Activated naive CD4-positive, alpha-beta T cell treated with anti-CD3 and anti-CD28 coated beads, Interleukin-2, amount 50 U/mL, for 24 hours (primary cell): Measurements from ENCODE around the gene MECP2.

Experiments
- H3K27ac Mint-ChIP-seq: one replicate; pipeline ENCODE4 v1.8.0; 2021; ENCODE audit warnings: mild to moderate bottlenecking, mixed read lengths
- H3K27me3 Mint-ChIP-seq: one replicate; pipeline ENCODE4 v1.8.0; 2021; ENCODE audit warnings: mixed read lengths
- H3K36me3 Mint-ChIP-seq: one replicate; pipeline ENCODE4 v1.8.0; 2021; ENCODE audit warnings: mixed read lengths
- H3K4me1 Mint-ChIP-seq: one replicate; pipeline ENCODE4 v1.8.0; 2021; ENCODE audit warnings: mixed read lengths
- H3K4me3 Mint-ChIP-seq: one replicate; pipeline ENCODE4 v1.8.0; 2021; ENCODE audit warnings: mild to moderate bottlenecking, mixed read lengths
- H3K9me3 Mint-ChIP-seq: one replicate; pipeline ENCODE4 v1.8.0; 2021; ENCODE audit warnings: mixed read lengths

The MECP2 gene

DNA sequence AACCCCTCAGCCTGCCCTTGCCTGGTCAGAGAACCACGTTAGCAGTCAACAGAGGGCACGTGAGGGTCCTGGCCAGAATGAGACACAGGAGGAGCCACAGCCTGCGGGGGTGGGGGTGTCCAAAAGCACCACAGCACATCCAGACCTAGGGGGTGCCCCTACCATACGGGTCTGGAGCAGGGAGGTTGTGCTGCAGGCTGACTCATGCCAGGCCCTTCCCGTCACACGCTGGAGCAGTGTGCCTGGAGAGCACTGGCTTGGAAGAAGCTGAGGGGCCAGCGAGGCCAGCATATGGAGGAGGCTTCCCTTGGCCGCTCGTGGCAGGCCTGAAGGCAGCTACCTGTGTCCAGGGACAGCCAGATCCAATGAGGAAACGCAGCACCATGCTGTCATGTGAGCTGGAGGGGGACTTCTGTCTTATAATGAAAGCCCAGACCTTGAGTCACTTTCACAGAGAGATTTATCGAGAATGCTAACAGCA is 76.3 kb downstream of the MECP2 start:
- peaks cover 8% of the 10 kb centered on the region for H3K4me1 Mint-ChIP-seq
- no peak overlapping the region for H3K4me3 Mint-ChIP-seq
- no peak overlapping the region for H3K27ac Mint-ChIP-seq
- H3K36me3 Mint-ChIP-seq = no peaks in the 10 kb centered on the region
- no peaks in the 10 kb centered on the region for H3K27me3 Mint-ChIP-seq
- H3K9me3 Mint-ChIP-seq = no peaks in the 10 kb centered on the region

- peak overlapping the region; percentile 95 for H3K27ac Mint-ChIP-seq
Measured at GRCh38 chrX:154020536-154021115, 76.9 kb downstream of the MECP2 start.

GRCh38 chrX:154019633-154020528 is 77.6 kb downstream of the MECP2 start, which contains the start of gene IRAK1:
Gene IRAK1, minus strand, starts transcription at chrX:154019902. Its CDS starts 90 bp downstream, at chrX:154019812.
- Mint-ChIP-seq H3K27ac (peak within 1 kb of the TSS; percentile 95), H3K4me3 (peak within 1 kb of the TSS; percentile 90), H3K9me3 (no peaks in the 10 kb centered on the region), H3K27me3 (no peaks in the 10 kb centered on the region), H3K36me3 (no peaks in the 10 kb centered on the region), H3K4me1 (peaks cover 12% of the 10 kb centered on the region)

More at GRCh38 chrX:154020536-154021115, 76.9 kb downstream of the MECP2 start:
- Mint-ChIP-seq H3K4me3 (peak overlapping the region; percentile 90), H3K27me3 (no peaks in the 10 kb centered on the region), H3K4me1 (peaks cover 12% of the 10 kb centered on the region), H3K9me3 (no peaks in the 10 kb centered on the region), H3K36me3 (no peaks in the 10 kb centered on the region)

DNA sequence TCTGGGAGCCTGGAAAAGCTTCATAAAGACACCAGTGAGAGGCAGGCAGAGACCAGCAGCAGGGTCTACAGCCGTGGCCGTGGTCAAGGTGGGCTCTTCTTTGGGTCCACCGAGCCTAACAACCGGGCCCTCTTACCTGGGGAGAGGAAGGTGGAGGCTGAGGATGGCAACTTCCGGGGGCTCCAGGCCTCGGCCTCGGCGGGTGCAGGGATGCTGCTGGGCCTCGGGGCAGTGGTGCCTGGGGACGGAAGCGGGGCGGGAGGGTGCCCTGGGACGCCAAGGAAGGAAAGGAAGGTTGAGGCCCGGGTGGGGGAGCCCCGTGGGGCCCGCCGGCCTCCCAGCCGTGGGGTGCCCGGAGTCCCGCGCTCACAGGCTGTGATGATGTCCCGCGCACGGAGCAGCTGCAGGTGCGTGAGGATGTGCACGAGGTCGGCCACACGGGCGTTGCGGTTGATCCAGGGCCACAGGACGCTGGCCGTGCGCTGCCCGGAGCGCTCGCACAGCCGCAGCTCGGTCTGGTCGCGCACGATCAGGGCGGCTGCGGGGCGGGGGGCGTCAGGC is 78.4 kb downstream of the MECP2 start:
- Mint-ChIP-seq H3K27ac (peak overlapping the region; percentile 89), H3K4me1 (peaks cover 12% of the 10 kb centered on the region), H3K36me3 (no peaks in the 10 kb centered on the region), H3K27me3 (no peaks in the 10 kb centered on the region), H3K4me3 (peak overlapping the region; percentile 90), H3K9me3 (no peaks in the 10 kb centered on the region)

DNA sequence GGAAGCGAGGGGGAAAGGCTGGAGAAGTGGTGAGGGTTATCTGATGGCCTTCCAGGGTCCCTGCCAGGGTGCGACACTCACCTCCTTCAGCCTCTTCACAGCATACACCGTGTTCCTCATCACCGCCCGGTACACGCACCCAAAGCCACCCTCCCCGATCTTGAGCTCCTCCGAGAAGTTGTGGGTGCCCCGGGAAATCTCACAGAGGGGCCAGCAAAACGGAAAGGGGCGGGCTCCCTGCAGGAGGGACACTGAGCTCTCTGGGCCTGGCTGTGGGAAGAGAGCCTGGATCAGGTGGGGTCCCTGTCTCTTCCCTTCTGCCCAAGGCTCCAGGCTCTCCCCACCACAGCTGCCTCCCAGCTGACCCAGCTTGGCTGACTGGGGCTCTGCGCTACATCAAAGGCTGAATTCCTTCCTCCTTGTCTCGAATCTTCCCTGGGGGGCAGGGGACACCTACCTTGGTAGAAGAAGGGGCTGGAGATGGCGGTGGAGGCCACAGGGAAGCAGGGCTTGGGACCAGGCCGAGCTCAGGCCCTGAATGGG is 78.9 kb downstream of the MECP2 start:
- H3K36me3 Mint-ChIP-seq = no peaks in the 10 kb centered on the region
- H3K27ac Mint-ChIP-seq = peak overlapping the region; percentile 89
- H3K27me3 Mint-ChIP-seq = no peaks in the 10 kb centered on the region
- H3K9me3 Mint-ChIP-seq = no peaks in the 10 kb centered on the region
- peaks cover 12% of the 10 kb centered on the region for H3K4me1 Mint-ChIP-seq
- peak overlapping the region; percentile 90 for H3K4me3 Mint-ChIP-seq

DNA sequence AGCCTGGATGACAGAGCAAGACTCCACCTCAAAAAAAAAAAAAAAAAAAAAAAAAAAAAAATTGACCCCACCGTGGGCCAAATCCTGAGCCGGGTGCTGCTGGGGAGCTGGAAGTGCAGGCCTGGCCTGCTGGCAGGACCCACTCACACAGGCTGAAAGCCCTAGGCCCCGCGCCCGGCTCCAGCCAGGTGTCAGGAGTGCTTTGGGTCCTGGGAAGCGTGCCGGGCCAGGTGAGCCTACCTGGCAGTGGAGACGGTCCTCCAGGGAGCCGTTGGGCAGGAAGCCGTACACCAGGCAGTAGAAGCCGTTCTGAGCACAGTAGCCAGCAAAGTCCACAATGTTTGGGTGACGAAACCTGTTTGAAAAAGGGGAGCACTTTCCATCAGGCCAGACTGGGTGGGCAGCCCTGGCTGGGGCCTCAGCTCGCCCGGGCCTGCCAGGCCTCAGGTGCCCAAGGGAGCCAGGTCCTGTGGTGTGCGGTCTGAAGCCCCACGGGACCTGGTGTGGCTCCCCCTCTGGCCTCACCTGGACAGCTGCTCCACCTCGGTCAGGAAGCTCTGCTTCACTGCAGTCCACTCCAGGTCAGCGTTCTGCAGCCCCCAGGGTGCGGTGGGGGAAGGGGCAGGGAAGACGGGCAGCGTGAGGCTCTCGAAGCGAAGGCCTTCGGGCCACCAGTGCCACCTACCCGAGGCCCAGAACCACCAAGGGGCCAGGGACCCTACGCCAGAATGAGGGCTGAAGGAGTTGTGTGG is 79.6 kb downstream of the MECP2 start:
- H3K4me3 Mint-ChIP-seq = peak overlapping the region; percentile 90
- H3K9me3 Mint-ChIP-seq = no peaks in the 10 kb centered on the region
- H3K4me1 Mint-ChIP-seq = peaks cover 8% of the 10 kb centered on the region
- no peak overlapping the region for H3K27ac Mint-ChIP-seq
- H3K36me3 Mint-ChIP-seq = no peaks in the 10 kb centered on the region
- H3K27me3 Mint-ChIP-seq = no peaks in the 10 kb centered on the region

DNA sequence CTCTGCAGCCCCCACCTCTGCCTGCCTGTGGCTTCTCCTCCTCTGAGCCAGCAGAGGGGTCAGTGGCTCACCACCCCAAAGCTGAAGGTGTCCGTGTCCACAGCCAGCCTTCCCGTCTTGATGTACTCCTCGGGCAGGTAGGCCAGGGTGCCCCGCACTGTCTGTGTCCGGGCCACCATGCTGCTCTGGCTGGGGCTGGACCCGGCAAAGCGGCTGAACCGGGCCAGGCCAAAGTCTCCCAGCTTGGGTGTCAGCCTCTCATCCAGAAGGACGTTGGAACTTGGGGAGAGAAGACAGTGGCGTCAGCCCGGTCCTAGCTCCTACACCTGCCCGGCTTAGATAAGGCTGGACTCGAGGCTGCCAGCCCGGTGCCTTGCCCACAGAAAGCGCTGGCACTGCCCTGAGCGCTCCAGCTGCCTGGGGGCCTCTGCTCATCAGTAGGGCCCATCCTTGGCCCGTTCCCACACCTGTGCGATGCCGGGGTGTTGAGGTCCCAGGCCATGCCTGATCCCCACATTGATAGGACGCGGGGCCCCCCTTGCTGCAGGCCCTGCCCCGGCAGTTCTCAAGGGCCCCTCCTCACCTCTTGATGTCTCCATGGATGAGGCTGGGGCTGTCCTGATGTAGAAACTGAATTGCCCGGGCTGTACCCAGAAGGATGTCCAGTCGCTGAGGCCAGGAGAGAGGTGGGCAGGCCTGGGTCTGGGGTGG is 81.0 kb downstream of the MECP2 start:
- H3K4me3 Mint-ChIP-seq = no peak overlapping the region
- H3K27ac Mint-ChIP-seq = no peak overlapping the region
- peaks cover 8% of the 10 kb centered on the region for H3K4me1 Mint-ChIP-seq
- no peaks in the 10 kb centered on the region for H3K36me3 Mint-ChIP-seq
- H3K27me3 Mint-ChIP-seq = no peaks in the 10 kb centered on the region
- H3K9me3 Mint-ChIP-seq = no peaks in the 10 kb centered on the region

DNA sequence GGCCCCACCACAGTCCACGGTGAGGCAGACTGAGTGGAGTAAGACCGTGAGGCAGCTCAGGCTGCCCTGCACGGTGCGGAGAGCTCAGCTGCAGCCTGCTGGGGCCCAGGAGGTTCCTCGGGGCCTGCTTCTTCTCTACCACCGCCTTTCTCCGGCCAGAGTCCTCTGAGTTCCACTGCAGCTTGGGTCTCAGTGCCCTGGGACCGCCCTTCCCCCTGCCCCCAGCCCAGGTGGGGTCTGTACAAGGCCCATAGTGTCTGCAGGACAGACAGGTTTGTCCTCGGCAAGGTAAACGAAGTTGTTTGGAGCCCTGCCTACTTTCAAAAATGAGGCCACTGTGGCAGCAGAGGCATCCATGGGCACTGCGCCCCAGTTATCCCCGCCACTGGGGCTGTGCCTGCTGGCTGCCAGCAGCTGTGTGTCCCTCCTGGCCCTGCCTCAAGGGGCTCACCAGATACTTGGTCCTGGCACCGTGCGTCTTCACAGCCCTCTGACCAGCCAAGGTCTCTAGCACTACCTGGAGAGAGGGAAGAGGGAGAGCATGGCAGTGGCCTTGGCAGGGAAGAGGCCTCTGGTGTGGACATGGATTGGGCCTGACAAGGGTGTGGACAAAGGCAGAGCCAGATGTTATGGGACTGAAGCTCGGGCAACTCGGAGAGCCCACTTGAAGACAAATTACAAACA is 81.8 kb downstream of the MECP2 start:
- Mint-ChIP-seq H3K36me3 (no peaks in the 10 kb centered on the region), H3K9me3 (no peaks in the 10 kb centered on the region), H3K4me3 (peak overlapping the region; percentile 61), H3K27ac (peak overlapping the region; percentile 51), H3K4me1 (peaks cover 4% of the 10 kb centered on the region), H3K27me3 (no peaks in the 10 kb centered on the region)

DNA sequence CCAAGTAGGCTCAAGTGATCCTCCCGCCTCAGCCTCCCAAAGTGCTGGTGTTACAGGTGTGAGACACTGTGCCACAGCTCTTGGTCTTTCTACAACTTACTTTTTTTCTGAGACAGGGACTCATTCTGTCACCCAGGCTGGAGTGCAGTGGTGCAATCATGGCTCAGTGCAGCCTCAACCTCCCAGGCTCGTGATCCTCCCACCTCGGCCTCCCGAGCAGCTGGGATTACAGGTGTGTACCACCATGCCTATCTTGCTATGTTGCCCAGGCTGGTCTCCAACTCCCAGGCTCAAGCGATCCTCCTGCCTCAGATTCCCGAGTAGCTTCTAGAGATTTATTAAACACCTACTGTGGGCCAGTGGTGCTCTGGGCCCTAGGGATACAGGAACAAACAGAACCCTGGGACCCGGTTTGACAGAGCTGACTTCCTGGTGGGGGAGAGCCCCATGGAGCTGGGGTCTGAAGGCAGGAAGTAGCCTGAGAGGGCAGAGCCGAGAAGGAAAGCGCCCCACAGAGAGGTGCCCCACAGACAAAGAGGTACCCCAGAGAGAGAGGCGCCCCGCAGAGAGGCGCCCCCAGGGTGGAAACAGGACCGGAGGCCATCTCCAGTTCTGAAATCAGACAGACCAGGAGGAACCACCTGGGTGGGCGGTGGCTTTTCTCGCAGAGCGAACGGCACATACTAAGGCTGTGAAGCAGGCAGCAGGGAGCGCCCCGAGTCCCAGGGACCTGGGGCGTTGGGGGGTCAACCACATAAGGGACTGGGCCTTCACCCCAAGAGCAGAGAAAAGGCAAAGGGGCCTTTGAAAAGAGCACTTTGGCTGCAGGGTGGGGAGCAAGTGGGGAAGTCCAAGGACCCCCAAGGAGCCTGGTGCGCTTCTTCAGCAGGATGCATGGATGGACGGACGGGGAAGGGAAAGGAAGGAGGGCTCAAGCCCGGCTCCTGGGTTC is 82.8 kb downstream of the MECP2 start:
- Mint-ChIP-seq H3K4me1 (peaks cover 4% of the 10 kb centered on the region), H3K36me3 (no peaks in the 10 kb centered on the region), H3K9me3 (no peaks in the 10 kb centered on the region), H3K27ac (no peak overlapping the region), H3K4me3 (no peak overlapping the region), H3K27me3 (no peaks in the 10 kb centered on the region)

GRCh38 chrX:154013614-154014360 is 83.7 kb downstream of the MECP2 start:
- Mint-ChIP-seq H3K9me3 (no peaks in the 10 kb centered on the region), H3K4me1 (peaks cover 4% of the 10 kb centered on the region), H3K4me3 (no peak overlapping the region), H3K36me3 (no peaks in the 10 kb centered on the region), H3K27me3 (no peaks in the 10 kb centered on the region), H3K27ac (no peak overlapping the region)

DNA sequence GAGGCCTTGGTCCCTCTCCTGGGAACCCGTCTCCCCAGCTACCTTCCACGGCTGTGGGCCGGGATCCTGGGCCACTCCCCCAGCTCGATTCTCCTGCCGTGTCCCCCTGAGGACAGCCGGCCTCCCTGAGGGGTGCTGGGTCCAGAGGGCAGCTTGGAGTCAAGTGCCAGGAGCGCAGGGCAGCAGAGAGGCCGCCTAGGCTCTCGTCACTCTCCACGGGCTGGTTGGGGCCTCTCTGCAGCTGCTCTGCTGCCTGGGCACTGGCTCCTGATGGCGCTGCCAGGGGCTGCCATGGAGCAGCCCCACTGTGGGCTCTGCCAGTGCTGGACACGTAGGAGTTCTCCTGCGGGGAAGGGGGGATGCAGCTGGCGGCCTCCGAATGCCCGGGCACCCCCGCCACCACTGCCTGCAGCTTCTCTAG is 84.5 kb downstream of the MECP2 start:
- no peaks in the 10 kb centered on the region for H3K27me3 Mint-ChIP-seq
- peaks cover 2% of the 10 kb centered on the region for H3K36me3 Mint-ChIP-seq
- H3K4me3 Mint-ChIP-seq = no peak overlapping the region
- no peaks in the 10 kb centered on the region for H3K9me3 Mint-ChIP-seq
- H3K4me1 Mint-ChIP-seq = peaks cover 4% of the 10 kb centered on the region
- H3K27ac Mint-ChIP-seq = no peak overlapping the region

DNA sequence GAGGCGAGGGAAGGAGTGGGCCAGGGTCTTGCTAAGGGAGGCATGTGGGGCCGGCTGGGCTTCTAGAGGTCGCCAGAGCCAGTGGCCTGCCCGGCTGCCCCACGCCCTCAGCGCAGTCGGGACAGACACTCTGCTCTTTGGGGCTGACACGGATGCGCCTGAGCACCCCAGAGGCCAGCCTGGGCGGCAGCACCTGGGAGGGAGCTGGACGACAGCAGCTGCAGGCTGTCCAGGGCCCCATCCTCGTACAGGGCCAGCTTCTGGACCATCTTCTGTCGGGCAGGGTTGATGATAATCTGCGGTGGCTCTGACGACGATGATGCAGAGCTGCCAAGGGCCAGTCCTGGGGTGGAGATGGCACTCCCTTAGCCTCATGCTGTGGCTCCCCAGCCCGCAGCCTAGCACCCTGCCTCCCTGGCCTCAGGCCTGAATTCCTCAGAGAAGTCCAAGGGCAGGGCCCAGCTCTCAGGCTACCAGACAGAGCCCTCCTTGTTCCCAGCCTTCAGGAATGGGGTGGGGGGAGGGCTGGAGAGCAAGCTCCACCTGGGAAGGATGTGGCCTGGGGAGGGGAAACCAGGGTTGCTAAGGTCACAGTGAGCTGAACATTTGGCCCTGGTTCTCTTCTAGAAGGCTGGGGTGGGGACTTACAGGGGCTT is 85.1 kb downstream of the MECP2 start:
- H3K4me1 Mint-ChIP-seq = peaks cover 9% of the 10 kb centered on the region
- no peak overlapping the region for H3K4me3 Mint-ChIP-seq
- H3K27ac Mint-ChIP-seq = no peak overlapping the region
- H3K9me3 Mint-ChIP-seq = no peaks in the 10 kb centered on the region
- H3K36me3 Mint-ChIP-seq = peaks cover 4% of the 10 kb centered on the region
- H3K27me3 Mint-ChIP-seq = no peaks in the 10 kb centered on the region
